ENCODE results near the gene TSPAN32.

- no peak for TF ChIP-seq REST (IDR thresholded peaks at IDR 0.05)
- TF ChIP-seq CTCF (IDR thresholded peaks at IDR 0.05): no peak
- TF ChIP-seq POLR2A (IDR thresholded peaks at IDR 0.05; ENCODE audit: low read length): no peak
- TF ChIP-seq MAZ (IDR thresholded peaks at IDR 0.05; ENCODE audit: borderline replicate concordance, low read depth, low read length): no peak
- TF ChIP-seq RCOR1 (IDR thresholded peaks at IDR 0.05; ENCODE audit: low read depth, low read length): no peak
- TF ChIP-seq RNF2 (IDR thresholded peaks at IDR 0.05; ENCODE audit: borderline replicate concordance, low read depth): no peak
- no peak for TF ChIP-seq CHD2 (IDR thresholded peaks at IDR 0.05; ENCODE audit: low read length, partially characterized antibody)
- no peak for TF ChIP-seq MAX (IDR thresholded peaks at IDR 0.05)
- TF ChIP-seq EHMT2 (IDR thresholded peaks at IDR 0.05; ENCODE audit: low read depth): no peak
Observed at GRCh38 chr11:2280208-2280607, 21.6 kb upstream of the TSPAN32 start.

Measured in A549 (cell line).